ENCODE measurements around the gene IFI27.

IFI27 gene

GRCh38 chr14:94165744-94166143 lies 55.2 kb downstream of the IFI27 start:
- Histone ChIP-seq H3K4me1 (ENCODE audit: insufficient read depth, low read length) (peaks cover 6% of the 10 kb centered on the region; the same call in 1 of the 2 replicates), H3K27ac (ENCODE audit: low read length) (no peak overlapping the region), H3K4me2 (ENCODE audit: insufficient read depth, low read length) (no peak overlapping the region), H3K4me3 (ENCODE audit: low read depth in 1 of 2, low read length in 2 of 2) (no peak overlapping the region), H3K9me3 (ENCODE audit: insufficient read depth, low read length, severe bottlenecking) (no peaks in the 10 kb centered on the region), H3K9ac (ENCODE audit: low read depth, low read length) (no peak overlapping the region), H3K36me3 (ENCODE audit: insufficient read depth, low read length) (no peaks in the 10 kb centered on the region), H3K79me2 (ENCODE audit: insufficient read depth, low read length) (no peaks in the 10 kb centered on the region), H3K27me3 (ENCODE audit: insufficient read depth, low read length, poor library complexity) (peaks cover 7% of the 10 kb centered on the region), H2AFZ (ENCODE audit: low read depth, low read length) (no peak overlapping the region), H4K20me1 (ENCODE audit: insufficient read depth, low read length) (no peaks in the 10 kb centered on the region)
- DNase-seq (no peak), ATAC-seq (ENCODE audit: insufficient read depth, low read depth) (no peak)
- TF ChIP-seq, protein P1, sequence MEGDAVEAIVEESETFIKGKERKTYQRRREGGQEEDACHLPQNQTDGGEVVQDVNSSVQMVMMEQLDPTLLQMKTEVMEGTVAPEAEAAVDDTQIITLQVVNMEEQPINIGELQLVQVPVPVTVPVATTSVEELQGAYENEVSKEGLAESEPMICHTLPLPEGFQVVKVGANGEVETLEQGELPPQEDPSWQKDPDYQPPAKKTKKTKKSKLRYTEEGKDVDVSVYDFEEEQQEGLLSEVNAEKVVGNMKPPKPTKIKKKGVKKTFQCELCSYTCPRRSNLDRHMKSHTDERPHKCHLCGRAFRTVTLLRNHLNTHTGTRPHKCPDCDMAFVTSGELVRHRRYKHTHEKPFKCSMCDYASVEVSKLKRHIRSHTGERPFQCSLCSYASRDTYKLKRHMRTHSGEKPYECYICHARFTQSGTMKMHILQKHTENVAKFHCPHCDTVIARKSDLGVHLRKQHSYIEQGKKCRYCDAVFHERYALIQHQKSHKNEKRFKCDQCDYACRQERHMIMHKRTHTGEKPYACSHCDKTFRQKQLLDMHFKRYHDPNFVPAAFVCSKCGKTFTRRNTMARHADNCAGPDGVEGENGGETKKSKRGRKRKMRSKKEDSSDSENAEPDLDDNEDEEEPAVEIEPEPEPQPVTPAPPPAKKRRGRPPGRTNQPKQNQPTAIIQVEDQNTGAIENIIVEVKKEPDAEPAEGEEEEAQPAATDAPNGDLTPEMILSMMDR (IDR thresholded peaks at IDR 0.05; ENCODE audit: borderline replicate concordance, extremely low read depth, low read length, poor library complexity, severe bottlenecking): no peak
- TF ChIP-seq EZH2 (IDR thresholded peaks at IDR 0.05; ENCODE audit: borderline replicate concordance, low read depth, low read length, severe bottlenecking): no peak
